Endothelial cell (in vitro differentiated cells): ENCODE results near the gene HEG1. TPM values are rescaled to one million over a fixed set of nuclear protein-coding genes. Genes with fewer than 3 reads are reported as not detected.

ENCODE experiments used
- DNase-seq: peaks from one replicate; pipeline ENCODE4 v3.0.0; 2021; ENCODE audit warnings: low spot score
- H3K27ac Mint-ChIP-seq: one replicate; pipeline ENCODE4 v1.8.0; 2021; ENCODE audit warnings: mixed read lengths, inconsistent platforms; ENCODE audit not compliant: unreplicated experiment
- H3K27me3 Mint-ChIP-seq: one replicate; pipeline ENCODE4 v1.8.0; 2021; ENCODE audit warnings: mild to moderate bottlenecking, moderate library complexity, mixed read lengths, inconsistent platforms; ENCODE audit not compliant: unreplicated experiment
- H3K36me3 Mint-ChIP-seq: one replicate; pipeline ENCODE4 v1.8.0; 2021; ENCODE audit warnings: mild to moderate bottlenecking, low read depth, mixed read lengths, inconsistent platforms; ENCODE audit not compliant: unreplicated experiment
- H3K4me1 Mint-ChIP-seq: one replicate; pipeline ENCODE4 v1.8.0; 2021; ENCODE audit warnings: mild to moderate bottlenecking, mixed read lengths, inconsistent platforms; ENCODE audit not compliant: unreplicated experiment
- H3K4me3 Mint-ChIP-seq: one replicate; pipeline ENCODE4 v1.8.0; 2021; ENCODE audit warnings: mild to moderate bottlenecking, mixed read lengths, inconsistent platforms; ENCODE audit not compliant: unreplicated experiment
- H3K9me3 Mint-ChIP-seq: one replicate; pipeline ENCODE4 v1.8.0; 2021; ENCODE audit warnings: mixed read lengths, inconsistent platforms; ENCODE audit not compliant: unreplicated experiment
- CTCF ChIP-seq: fragments of 200-600 bp; sonication (generic); IDR thresholded peaks from one replicate; pipeline ENCODE4 v1.5.0; 2021; ENCODE audit warnings: antibody characterized with exemption; ENCODE audit not compliant: unreplicated experiment
- total RNA-seq: library from RNA; stranded (reverse); fragmentation: NEBNext Ultra II Directional; extraction: Animal tissue kit (Norgen Biotek cat#: 25700); gene quantifications from one replicate; pipeline ENCODE4 v1.2.1, GENCODE V29; 2021; ENCODE audit not compliant: unreplicated experiment

The HEG1 gene
- total RNA-seq, 1 donor from 2014 or later, result 17.1 TPM

GRCh38 chr3:125058959-125059358 lies 3.2 kb upstream of the HEG1 start:
- peaks cover 5% of the 10 kb centered on the region for H3K36me3 Mint-ChIP-seq
- H3K4me1 Mint-ChIP-seq, result peaks cover 19% of the 10 kb centered on the region
- no peak for TF ChIP-seq CTCF
- H3K9me3 Mint-ChIP-seq, result no peaks in the 10 kb centered on the region
- H3K27me3 Mint-ChIP-seq, result peaks cover 9% of the 10 kb centered on the region
- DNase-seq, result no peak
- H3K4me3 Mint-ChIP-seq, result no peak overlapping the region
- H3K27ac Mint-ChIP-seq, result no peak overlapping the region

DNA sequence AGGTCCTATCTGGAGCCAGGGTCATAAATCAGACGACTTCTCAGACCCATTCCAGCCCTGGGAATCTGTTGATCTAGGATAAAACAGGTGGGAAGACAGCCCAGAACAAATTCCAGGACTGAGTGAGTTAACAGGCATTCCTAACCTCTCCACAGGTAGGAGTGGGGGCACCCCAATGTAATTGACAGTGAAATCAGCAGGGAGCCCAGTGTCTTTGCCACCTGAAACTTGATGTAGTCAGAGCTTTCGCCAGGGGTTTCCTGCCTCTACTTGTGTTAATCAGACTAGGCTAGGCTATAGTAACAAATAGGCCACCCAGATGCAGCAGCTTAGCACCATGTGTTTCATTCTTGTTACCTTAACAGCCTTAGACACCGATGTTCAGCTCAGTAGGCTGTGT lies 2.7 kb upstream of the HEG1 start:
- no peaks in the 10 kb centered on the region for H3K9me3 Mint-ChIP-seq
- H3K27me3 Mint-ChIP-seq, result peaks cover 9% of the 10 kb centered on the region
- no peak overlapping the region for H3K27ac Mint-ChIP-seq
- no peak for TF ChIP-seq CTCF
- peaks cover 5% of the 10 kb centered on the region for H3K36me3 Mint-ChIP-seq
- peaks cover 21% of the 10 kb centered on the region for H3K4me1 Mint-ChIP-seq
- no peak for DNase-seq
- no peak overlapping the region for H3K4me3 Mint-ChIP-seq

DNA sequence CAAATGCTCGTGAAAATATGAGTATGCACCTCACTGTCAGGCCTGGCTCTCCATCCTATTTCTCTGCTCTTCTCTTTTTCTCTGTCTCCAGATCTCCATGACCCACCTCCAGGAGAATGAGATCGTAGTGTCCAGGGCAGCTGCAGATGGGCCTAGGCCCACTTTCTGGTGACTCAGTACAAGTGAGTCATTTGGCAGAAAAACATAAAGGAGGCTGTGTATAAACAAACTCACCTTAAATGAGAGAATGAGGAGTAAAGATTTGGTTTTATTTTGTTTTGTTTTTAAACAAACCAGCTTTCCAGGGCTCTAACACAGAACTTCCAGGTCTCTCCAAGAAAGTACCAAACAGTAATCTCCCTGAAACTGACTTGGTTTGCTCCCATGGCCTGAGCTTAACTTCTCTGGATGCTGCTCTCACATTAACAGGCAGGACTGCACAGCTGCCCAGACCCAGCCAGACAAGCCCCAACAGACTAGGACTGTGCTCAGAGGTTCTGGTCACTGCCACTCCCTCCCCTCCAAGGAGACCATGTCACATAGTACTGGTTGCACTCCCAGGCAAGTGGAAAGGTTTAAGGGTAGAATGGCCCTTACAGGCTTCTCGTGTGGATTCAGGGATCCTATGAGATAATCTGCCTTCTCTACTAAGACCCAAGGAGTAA lies 1.5 kb upstream of the HEG1 start:
- Mint-ChIP-seq H3K4me3 (no peak overlapping the region), H3K27me3 (peaks cover 9% of the 10 kb centered on the region), H3K27ac (no peak overlapping the region), H3K36me3 (peaks cover 5% of the 10 kb centered on the region), H3K9me3 (no peaks in the 10 kb centered on the region), H3K4me1 (peaks cover 24% of the 10 kb centered on the region)
- no peak for TF ChIP-seq CTCF
- no peak for DNase-seq

- no peaks in the 10 kb centered on the region for H3K9me3 Mint-ChIP-seq
- TF ChIP-seq CTCF, result no peak
- H3K4me3 Mint-ChIP-seq, result peak overlapping the region; percentile 90
- H3K4me1 Mint-ChIP-seq, result peaks cover 36% of the 10 kb centered on the region
- peaks cover 9% of the 10 kb centered on the region for H3K36me3 Mint-ChIP-seq
- H3K27ac Mint-ChIP-seq, result no peak overlapping the region
- no peak for DNase-seq
- peaks cover 6% of the 10 kb centered on the region for H3K27me3 Mint-ChIP-seq
Measured at GRCh38 chr3:125055331-125055912, 375 bp downstream of the HEG1 start.

DNA sequence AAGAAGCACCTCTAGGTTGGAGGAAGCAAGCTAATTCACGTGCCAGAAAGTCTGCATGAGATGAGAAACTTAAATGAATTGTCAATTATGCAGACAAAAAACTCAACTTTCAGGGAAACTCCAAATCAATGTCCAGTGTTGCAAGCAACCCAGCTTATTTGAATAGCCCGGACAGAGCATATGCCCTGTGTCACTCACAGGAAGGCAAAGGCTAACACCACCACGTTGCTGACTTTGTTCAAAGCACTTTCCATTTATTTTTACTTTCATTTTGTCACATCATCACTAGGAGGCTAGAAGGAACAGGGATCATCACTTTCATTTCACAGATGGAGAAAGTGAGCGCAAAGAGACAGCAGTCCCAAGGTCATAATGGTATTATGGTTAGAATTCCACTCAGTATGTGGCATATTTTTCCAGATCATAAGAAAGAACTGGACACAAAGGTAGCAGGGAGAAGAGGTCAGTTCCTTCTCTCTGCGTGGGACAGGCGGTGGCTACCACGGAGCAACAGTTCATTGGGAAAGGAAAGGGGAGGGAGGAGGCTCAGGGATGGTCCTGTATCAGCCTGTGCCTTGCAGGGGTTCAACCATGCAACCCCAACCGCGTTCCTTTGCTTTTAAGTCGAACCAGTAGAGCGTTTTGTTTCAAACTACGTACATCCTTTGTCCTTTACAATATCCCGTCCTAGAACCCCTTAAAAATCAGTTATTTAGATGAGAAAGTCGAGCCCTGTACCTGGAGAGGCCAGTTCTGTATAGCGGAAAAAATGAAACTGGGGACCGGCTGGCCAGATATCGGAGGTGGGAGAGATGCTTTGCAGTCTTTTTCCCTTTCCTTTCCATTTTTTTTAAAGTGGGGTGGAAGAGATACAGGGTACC lies 1.1 kb downstream of the HEG1 start:
- H3K9me3 Mint-ChIP-seq, result no peaks in the 10 kb centered on the region

More for the DNA sequence above, 1.1 kb downstream of the HEG1 start:
- TF ChIP-seq CTCF, result no peak
- Mint-ChIP-seq H3K4me1 (peaks cover 36% of the 10 kb centered on the region), H3K27me3 (peaks cover 6% of the 10 kb centered on the region), H3K36me3 (peaks cover 11% of the 10 kb centered on the region), H3K27ac (peak overlapping the region; percentile 58), H3K4me3 (peak overlapping the region; percentile 90)
- DNase-seq, result no peak
